IPS-18a (cell line): ENCODE measurements around the gene STEAP3.

Experiments
- H3K27ac ChIP-seq: one replicate; pipeline ENCODE4 v1.5.1; 2013; ENCODE audit warnings: low read length
- H3K27me3 ChIP-seq: one replicate; pipeline ENCODE4 v1.6.1; 2013; ENCODE audit warnings: mild to moderate bottlenecking, low read length; ENCODE audit not compliant: control insufficient read depth, insufficient read depth
- H3K36me3 ChIP-seq: one replicate; pipeline ENCODE4 v1.6.1; 2013; ENCODE audit warnings: low read depth, low read length; ENCODE audit not compliant: control insufficient read depth
- H3K4me1 ChIP-seq: one replicate; pipeline ENCODE4 v1.6.1; 2013; ENCODE audit warnings: low read depth, low read length; ENCODE audit not compliant: control insufficient read depth
- H3K4me3 ChIP-seq: one replicate; pipeline ENCODE4 v1.5.1; 2013; ENCODE audit warnings: low read length
- H3K9ac ChIP-seq: one replicate; pipeline ENCODE4 v1.6.1; 2013; ENCODE audit warnings: mild to moderate bottlenecking, low read length, moderate library complexity
- H3K9me3 ChIP-seq: one replicate; pipeline ENCODE4 v1.6.1; 2013; ENCODE audit warnings: low read depth, low read length; ENCODE audit not compliant: control insufficient read depth

Gene STEAP3

GRCh38 chr2:119293254-119293653 lies 69.6 kb downstream of the STEAP3 start:
- Histone ChIP-seq H3K9me3 (no peaks in the 10 kb centered on the region), H3K27me3 (no peaks in the 10 kb centered on the region), H3K9ac (no peak overlapping the region), H3K36me3 (no peaks in the 10 kb centered on the region), H3K4me1 (peaks cover 2% of the 10 kb centered on the region), H3K4me3 (no peak overlapping the region), H3K27ac (no peak overlapping the region)

GRCh38 chr2:119293900-119294299 lies 70.3 kb downstream of the STEAP3 start:
- H3K27me3 ChIP-seq = no peaks in the 10 kb centered on the region
- H3K9me3 ChIP-seq = no peaks in the 10 kb centered on the region
- no peak overlapping the region for H3K9ac ChIP-seq
- H3K36me3 ChIP-seq = no peaks in the 10 kb centered on the region
- no peak overlapping the region for H3K4me3 ChIP-seq
- H3K4me1 ChIP-seq = peaks cover 2% of the 10 kb centered on the region
- H3K27ac ChIP-seq = no peak overlapping the region

GRCh38 chr2:119294671-119295070 lies 71.0 kb downstream of the STEAP3 start:
- H3K4me1 ChIP-seq = peaks cover 2% of the 10 kb centered on the region
- H3K27ac ChIP-seq = no peak overlapping the region
- no peaks in the 10 kb centered on the region for H3K27me3 ChIP-seq
- no peak overlapping the region for H3K9ac ChIP-seq
- H3K36me3 ChIP-seq = no peaks in the 10 kb centered on the region
- no peaks in the 10 kb centered on the region for H3K9me3 ChIP-seq
- H3K4me3 ChIP-seq = no peak overlapping the region

GRCh38 chr2:119295688-119296375 lies 72.2 kb downstream of the STEAP3 start:
- no peaks in the 10 kb centered on the region for H3K27me3 ChIP-seq
- no peak overlapping the region for H3K27ac ChIP-seq
- no peak overlapping the region for H3K9ac ChIP-seq
- no peak overlapping the region for H3K4me3 ChIP-seq
- H3K4me1 ChIP-seq = peaks cover 4% of the 10 kb centered on the region
- no peaks in the 10 kb centered on the region for H3K36me3 ChIP-seq
- no peaks in the 10 kb centered on the region for H3K9me3 ChIP-seq

GRCh38 chr2:119301413-119301812 lies 77.8 kb downstream of the STEAP3 start:
- Histone ChIP-seq H3K27me3 (no peaks in the 10 kb centered on the region), H3K27ac (no peak overlapping the region), H3K9me3 (no peaks in the 10 kb centered on the region), H3K4me1 (peaks cover 36% of the 10 kb centered on the region), H3K36me3 (no peaks in the 10 kb centered on the region), H3K4me3 (no peak overlapping the region), H3K9ac (no peak overlapping the region)

- Histone ChIP-seq H3K9me3 (no peaks in the 10 kb centered on the region), H3K4me1 (peaks cover 43% of the 10 kb centered on the region), H3K27me3 (no peaks in the 10 kb centered on the region), H3K9ac (no peak overlapping the region), H3K4me3 (no peak overlapping the region), H3K27ac (no peak overlapping the region), H3K36me3 (no peaks in the 10 kb centered on the region)
These were observed 81.2 kb downstream of the STEAP3 start for GRCh38 chr2:119304847-119305246.

- no peaks in the 10 kb centered on the region for H3K27me3 ChIP-seq
- H3K36me3 ChIP-seq = no peaks in the 10 kb centered on the region
- H3K27ac ChIP-seq = no peak overlapping the region
- H3K9me3 ChIP-seq = no peaks in the 10 kb centered on the region
- H3K9ac ChIP-seq = no peak overlapping the region
- H3K4me3 ChIP-seq = no peak overlapping the region
- peaks cover 43% of the 10 kb centered on the region for H3K4me1 ChIP-seq
These were observed 82.0 kb downstream of the STEAP3 start for GRCh38 chr2:119305497-119306195.

GRCh38 chr2:119306196-119306590 lies 82.6 kb downstream of the STEAP3 start:
- peaks cover 38% of the 10 kb centered on the region for H3K4me1 ChIP-seq
- H3K9ac ChIP-seq = no peak overlapping the region
- H3K36me3 ChIP-seq = no peaks in the 10 kb centered on the region
- no peak overlapping the region for H3K27ac ChIP-seq
- no peak overlapping the region for H3K4me3 ChIP-seq
- no peaks in the 10 kb centered on the region for H3K27me3 ChIP-seq
- H3K9me3 ChIP-seq = no peaks in the 10 kb centered on the region

GRCh38 chr2:119307419-119308140 lies 83.9 kb downstream of the STEAP3 start:
- Histone ChIP-seq H3K4me1 (peaks cover 26% of the 10 kb centered on the region), H3K9me3 (no peaks in the 10 kb centered on the region), H3K27ac (no peak overlapping the region), H3K36me3 (no peaks in the 10 kb centered on the region), H3K27me3 (no peaks in the 10 kb centered on the region), H3K4me3 (no peak overlapping the region), H3K9ac (no peak overlapping the region)

- no peak overlapping the region for H3K27ac ChIP-seq
- H3K9ac ChIP-seq = no peak overlapping the region
- H3K36me3 ChIP-seq = no peaks in the 10 kb centered on the region
- no peaks in the 10 kb centered on the region for H3K27me3 ChIP-seq
- peaks cover 14% of the 10 kb centered on the region for H3K4me1 ChIP-seq
- no peaks in the 10 kb centered on the region for H3K9me3 ChIP-seq
- no peak overlapping the region for H3K4me3 ChIP-seq
These were observed 85.2 kb downstream of the STEAP3 start for GRCh38 chr2:119308793-119309330.

- Histone ChIP-seq H3K36me3 (no peaks in the 10 kb centered on the region), H3K9me3 (no peaks in the 10 kb centered on the region), H3K4me1 (peaks cover 7% of the 10 kb centered on the region), H3K27me3 (no peaks in the 10 kb centered on the region), H3K27ac (no peak overlapping the region), H3K4me3 (no peak overlapping the region), H3K9ac (no peak overlapping the region)
These were observed 87.7 kb downstream of the STEAP3 start for GRCh38 chr2:119311371-119311770.
